Left ventricle myocardium superior (tissue), 1 donor: ENCODE results near the gene WDR31. TPM values are rescaled to one million over a fixed set of nuclear protein-coding genes. Genes with fewer than 3 reads are reported as not detected.

Experiments
- ATAC-seq: fragments of 200-7000 bp; cut with Tn5 transposase; one replicate; pipeline ENCODE4 v1.9.1; 2020; ENCODE audit warnings: mild to moderate bottlenecking, moderate library complexity
- DNase-seq: peaks from one replicate; pipeline ENCODE4 v3.0.0-alpha.2; 2020
- intact Hi-C: fragments of 100-400 bp; cut with micrococcal nuclease; formaldehyde crosslinking; loops from one replicate; pipeline ENCODE4 v1.11.0; 2022
- total RNA-seq: library from RNA; stranded (reverse); fragmentation: NEBNext Ultra II Directional; extraction: Animal tissue kit (Norgen Biotek cat#: 25700); gene quantifications from one replicate; pipeline ENCODE4 v1.2.1, GENCODE V29; 2021
- donor health status: DM: no; HTN: yes; CAD: no; lungs with severe emphysema.

WDR31 gene
- total RNA-seq, 1 donor from 2014 or later = 12.9 TPM

DNA sequence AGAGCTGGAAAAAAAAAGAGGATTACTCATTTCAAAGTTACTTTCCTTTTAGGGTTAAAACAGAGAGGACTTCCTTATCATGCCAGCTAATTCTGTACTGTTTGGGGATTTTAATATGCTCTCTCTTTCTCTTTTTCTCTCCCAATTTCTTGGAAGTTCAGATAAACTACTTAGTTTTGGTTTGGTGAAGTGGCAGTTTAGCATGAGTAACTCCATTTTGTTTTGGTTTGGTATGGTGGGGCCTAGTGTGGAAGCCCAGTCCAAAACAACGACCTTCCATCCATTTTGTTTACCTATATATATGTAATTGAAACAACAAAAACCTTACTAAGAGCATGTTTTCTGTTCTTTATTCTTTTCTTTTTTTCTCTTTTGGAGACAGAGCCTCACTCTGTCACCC, 5.6 kb upstream of the WDR31 start:
- intact Hi-C loops = no loop called here
- ATAC-seq = no peak

DNA sequence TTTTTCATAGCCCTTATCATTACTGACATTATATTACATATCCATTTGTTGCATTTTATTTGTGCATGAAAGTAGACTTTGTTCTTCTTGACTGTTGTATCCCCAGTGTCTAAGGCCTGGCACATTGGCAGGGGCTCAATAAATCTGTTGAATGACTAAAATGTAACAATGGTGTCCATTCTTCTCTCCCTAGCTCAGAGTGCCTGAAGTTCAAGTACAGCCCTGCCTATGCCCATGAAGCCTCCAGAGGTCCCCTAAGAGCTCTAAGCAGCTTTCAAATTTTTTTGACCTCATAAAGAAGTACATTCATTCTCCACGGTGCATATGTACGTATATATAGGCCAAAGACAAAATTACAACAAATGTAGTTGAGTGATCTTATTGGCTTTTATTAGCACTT, 5.1 kb upstream of the WDR31 start:
- intact Hi-C loops = no loop called here

More for the DNA sequence above, 5.6 kb upstream of the WDR31 start:
- DNase-seq = no peak

DNA sequence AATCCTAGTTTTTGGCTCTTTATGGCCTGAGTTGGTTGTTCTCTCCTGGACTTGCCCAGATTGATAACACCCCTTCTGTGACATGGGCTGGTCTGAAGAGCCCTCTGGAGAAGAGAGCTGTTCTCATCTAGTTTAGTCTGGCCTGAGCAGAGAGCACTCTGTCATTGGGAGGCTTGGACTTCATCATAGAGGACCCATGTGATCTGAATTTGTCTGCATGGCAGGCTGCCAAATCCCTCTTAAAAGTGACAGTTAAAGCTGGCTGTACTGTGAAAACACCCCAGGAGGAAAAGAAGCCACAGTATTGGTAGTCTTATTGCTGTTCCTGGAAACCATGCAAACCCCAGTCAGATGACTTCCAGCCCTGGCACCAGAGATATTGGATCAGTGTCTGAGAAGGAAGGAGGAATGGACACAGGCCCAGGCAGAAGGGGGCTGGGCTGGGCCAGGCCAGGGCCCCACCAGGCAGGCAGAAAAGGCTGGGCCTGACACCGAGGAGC, 3.7 kb upstream of the WDR31 start:
- peak; percentile 73 for DNase-seq
- ATAC-seq = peak; percentile 84
- intact Hi-C loops = no loop called here

More for the DNA sequence above, 5.1 kb upstream of the WDR31 start:
- ATAC-seq = no peak
- no peak for DNase-seq

DNA sequence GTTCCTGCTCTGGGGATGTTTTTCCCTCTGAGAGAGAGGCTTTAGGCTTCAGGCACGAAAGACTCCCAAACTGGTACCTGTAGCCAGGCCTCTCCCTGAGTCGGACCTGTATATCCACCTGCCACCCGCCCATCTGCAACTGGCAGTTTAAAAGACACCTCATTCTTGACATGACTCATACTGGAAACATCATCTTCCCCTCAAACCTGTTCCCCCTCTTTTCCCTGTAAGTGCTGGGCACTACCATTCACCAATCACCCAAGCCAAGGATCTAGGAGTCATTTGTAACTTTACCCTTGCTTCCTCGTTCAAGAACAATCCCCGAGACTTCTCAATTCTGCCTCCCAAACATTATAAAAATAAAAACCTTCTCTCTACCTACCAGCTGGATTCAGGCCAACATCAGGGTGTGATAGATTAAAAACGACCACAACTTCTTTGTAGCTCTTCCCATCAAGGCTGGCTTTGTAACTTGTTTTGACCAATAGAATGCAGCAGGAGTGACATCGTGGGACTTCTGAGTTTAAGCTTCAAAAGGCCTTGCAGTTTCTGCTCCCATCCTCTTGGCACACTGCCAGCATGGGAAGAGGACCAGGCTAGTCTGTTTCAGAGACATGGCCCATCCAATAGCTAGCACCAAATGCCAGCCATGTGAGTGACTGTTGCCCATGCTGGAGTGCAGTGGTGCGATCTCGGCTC, 1.8 kb upstream of the WDR31 start:
- intact Hi-C loops = no loop called here
- no peak for ATAC-seq
- no peak for DNase-seq

DNA sequence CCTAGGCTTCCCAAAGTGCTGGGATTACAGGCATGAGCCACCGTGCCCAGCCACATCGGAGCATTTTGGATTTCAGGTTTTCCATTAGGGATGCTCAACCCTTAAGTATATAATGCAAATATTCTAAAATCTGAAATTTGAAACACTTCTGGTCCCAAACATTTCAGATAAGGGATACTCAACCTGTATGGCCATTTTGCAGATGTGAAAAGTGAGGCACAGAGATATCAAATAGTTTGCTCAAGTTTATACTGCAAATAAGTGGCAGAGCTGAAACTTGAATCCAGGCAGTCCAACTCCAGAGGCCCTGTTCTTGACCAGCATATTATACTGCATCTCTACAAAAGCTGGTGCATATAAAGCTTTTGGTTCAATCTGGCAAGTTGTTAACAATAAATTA, 2.4 kb downstream of the WDR31 start:
- intact Hi-C loops = no loop called here
- ATAC-seq = no peak
- no peak for DNase-seq

DNA sequence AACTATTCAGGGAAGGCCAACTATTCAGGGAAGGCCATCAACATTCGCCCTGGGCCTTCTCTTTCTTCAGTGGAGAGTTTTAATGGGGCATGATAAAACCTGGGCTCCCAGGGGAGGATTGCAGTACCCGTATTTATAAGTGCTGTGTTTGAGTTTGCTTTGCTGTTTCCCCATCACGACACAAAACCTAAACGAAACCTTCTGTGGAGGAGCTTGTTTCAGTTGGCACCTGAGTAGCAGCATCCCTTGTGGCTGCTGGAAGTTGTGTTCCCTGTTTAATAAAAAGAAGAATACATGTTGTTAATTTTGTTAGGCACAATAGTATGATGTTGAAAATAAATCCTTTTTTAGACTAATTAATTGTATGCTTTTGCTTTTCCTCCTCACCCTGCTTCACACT, 8.3 kb downstream of the WDR31 start:
- DNase-seq (no peak), ATAC-seq (no peak)
- intact Hi-C loops = no loop called here

DNA sequence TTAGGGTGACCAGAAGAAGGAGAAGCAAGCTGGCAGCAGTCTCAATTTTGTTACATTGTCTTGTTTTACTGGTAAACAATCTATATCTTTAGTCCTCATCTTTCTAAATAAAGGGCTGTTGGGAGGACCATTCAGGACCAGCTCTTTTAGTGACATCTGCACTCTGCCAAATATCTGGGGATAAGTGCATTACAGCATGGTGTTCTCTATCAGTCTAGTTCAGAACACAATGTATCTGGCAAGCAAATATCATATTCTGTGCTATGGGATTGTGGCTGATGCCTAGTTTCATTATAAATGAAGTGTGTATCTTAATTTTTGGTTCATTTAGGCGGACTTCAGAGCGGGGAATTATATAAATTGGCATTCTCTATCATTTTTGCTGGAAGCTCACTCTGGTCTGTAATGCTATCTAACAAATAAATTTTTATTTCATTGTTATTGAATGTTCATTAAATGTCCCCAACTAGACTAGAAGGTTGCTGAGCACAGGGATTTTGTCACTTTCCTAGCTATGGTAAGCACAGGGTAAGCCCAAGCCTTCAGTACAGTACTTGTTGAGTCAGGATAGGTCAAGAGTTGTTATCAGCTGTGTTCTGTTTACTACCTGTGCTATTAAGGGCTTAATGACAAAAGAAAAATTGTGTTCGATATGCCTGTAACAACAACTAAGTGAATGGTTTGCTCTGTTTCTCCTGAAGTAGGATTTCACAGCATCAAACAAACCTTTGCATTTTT, 11.9 kb downstream of the WDR31 start:
- ATAC-seq (peak; percentile 96), DNase-seq (no peak)
- intact Hi-C loops = no loop called here

DNA sequence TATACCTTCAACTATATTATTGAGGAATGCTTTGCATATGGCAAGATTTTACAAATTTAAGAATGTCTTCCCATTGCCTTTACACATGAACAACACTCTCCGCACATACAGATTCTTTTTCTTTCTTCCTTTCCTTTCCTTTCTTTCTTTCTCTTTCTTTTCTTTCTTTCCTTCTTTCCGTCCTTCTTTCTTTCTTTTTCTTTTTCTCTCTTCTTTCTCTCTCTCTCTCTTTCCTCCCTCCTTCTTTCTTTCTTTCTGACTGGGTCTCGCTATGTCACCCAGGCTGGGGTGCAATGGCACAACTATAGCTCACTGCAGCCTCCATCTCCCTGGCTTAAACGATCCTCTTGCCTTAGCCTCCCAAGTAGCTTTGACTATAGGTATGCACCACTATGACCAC, 13.8 kb downstream of the WDR31 start:
- ATAC-seq = no peak
- no peak for DNase-seq
- intact Hi-C loops = no loop called here

DNA sequence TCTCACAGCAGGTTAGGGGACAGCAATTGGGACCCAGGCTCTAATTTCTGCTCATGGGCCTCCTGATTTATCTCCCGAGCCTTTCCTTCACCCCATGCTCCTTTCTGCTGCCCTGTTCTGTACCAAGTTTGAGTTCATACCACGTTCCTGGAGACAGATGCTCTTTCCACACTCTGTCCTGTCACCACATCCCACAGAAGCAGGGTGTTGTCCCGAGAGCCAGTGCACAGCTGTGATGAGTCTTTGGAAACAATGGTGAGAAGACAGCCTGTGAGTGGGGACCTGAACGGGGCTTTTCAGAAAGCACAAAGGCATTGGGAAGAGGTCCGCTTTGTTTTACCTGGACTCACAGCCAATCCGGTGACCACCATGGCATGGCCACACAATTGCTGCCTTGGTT, 17.4 kb downstream of the WDR31 start:
- ATAC-seq (no peak), DNase-seq (no peak)
- intact Hi-C loops = no loop called here

DNA sequence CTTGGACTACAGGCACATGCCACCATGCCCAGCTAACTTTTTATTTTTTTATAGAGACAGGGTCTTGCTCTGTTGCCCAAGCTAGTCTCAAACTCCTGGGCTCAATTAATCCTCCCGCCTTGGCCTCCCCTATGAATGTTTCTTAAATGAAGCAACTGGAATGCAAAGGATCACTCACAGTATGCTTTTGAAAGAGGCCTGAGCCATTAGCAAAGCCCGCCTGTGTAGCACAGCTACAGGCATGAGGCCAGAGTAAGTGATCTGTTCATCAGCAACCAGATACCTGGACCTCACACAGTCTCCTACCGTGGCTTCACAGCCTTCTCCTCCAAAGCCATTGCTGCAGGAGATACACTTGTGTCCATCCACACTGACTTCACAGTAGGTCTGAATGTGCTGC, 20.0 kb downstream of the WDR31 start:
- ATAC-seq (no peak), DNase-seq (no peak)
- intact Hi-C loops = no loop called here

DNA sequence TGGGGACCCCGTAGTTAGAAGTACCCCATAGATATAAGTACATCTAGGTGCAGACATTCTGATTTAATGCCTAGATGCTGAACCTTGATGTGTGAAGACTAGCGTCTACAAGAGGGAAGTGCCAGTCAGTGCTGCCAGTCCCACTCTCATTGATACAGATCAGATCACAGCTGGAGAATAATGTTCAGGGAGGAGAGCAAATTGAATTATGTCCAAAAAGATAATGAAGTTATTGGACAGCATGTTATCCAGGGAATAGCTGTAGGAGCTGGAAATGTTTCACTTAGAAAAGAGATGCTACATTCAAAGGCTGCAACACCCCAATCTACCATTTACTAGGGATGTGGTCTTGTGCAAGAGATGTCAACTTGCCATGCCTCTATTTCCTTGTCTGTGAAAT, 21.0 kb downstream of the WDR31 start:
- DNase-seq = no peak
- ATAC-seq = no peak
- intact Hi-C loops = no loop called here

DNA sequence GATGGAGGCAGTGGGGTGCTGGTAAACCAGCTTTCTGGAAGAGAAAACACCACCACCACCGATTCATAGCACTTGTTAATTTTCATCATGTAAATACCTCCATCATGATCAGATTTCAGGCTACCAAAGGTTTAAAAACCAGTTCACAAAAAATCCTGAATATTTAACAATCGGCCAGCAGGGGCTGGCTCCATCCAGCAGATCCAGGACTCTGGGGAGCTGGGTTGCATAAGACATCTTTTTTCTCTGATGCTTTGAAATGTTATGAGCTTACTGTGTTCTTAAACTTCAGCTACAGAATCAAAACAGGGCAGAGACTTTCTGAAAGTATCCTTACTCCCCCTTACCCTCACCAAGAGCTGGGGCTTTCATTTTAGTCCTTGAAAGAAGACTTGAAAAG, 22.3 kb downstream of the WDR31 start:
- intact Hi-C loops = no loop called here
- no peak for DNase-seq
- no peak for ATAC-seq

DNA sequence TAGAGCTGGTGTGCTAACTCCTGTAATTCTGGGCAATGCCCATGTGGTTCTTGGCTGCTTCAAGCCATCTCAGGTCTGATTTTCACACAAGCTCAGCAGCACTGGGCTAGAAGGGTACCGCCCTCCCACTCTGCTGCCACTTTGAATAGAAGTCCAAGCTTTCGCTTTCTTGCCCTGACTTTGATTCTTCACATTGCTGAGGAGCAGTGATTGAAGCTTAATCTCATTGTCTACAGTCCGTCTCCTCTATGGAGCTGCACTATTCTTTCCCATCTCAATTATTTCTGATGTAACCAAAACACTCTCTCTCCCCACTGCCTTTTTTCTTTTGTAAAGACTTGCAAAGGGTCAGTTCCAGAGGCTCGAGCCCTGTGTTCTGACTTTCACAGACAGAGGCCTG, 24.0 kb downstream of the WDR31 start:
- ATAC-seq (no peak), DNase-seq (no peak)
- intact Hi-C loops = no loop called here

DNA sequence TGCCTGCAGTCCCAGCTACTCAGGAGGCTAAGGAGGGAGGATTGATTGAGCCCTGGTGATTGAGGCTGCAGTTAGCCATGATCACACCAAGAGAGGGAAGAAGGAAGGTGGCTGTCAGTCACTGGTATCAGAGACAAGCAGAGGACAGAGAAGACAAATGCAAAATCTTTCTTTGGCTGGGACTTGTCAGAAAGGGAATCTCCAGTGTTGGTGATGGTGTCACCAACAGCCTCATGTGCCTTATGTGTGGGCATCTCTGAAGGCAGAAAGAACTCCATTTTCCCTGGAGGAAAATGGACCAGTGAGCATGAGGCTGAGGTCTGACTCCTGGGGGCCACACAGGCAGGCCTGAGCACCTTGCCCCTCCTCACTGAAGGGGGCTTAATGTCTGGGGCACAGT, 24.8 kb downstream of the WDR31 start:
- no peak for ATAC-seq
- DNase-seq = no peak
- intact Hi-C loops = no loop called here

DNA sequence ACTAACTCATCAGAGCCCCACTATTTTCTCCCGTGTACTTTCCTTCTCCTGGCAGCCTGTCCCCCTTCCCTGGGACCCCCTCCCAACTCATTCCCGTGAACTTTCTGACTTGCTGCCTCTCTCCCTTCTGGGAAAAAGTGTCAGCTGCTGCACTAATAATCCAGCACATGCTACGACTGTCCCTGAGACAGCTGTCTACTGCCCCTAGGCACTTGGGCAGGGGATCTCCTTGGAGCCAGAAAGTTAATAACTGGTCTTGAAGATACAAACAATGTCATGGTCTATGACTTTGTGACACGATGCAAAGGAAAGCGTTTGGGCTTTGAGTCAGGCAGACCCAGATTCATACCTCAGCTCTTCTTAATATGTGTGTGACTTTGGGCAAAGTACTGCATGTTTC, 26.8 kb downstream of the WDR31 start:
- ATAC-seq (no peak), DNase-seq (no peak)
- intact Hi-C loops = no loop called here

DNA sequence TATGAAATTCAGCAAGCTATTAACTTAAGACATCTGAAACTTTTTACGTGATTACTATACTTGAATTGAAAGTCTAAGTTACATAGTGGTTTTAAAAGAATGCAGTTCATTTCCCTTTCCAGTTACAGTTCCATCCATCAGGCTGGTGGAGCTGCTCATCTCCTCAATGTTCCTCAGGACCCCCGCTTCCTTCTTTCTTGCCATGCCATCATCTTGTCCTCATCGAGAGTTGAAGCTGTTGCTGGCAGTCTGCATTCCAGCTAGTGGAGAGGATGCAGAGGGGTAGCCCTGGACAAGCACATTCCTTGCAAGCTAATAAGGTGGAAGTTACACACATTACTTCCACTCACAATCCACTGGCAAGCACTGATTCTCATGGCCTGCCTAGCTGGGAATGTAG, 28.1 kb downstream of the WDR31 start:
- intact Hi-C loops = no loop called here
- DNase-seq = no peak
- no peak for ATAC-seq

DNA sequence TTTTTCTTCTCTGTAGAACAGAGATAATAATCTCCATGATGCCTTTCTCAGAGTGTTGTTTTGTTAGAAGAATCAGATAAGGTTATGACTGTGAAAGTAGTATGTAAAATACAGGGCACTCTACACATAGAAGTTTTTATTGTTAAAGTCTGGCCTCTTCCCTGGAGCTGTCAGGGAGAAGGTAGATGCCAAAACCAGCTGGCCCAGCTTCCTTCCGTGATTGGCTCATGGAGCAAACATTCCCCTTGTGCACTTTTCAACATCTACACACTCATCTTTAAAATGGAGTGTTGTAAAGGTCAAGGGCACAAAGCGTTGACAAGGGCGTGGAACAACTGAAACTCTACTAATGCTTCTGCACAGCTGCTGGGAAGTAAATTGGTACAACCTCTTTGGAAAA, 29.5 kb downstream of the WDR31 start:
- intact Hi-C loops = no loop called here
- ATAC-seq (peak; percentile 80), DNase-seq (no peak)

DNA sequence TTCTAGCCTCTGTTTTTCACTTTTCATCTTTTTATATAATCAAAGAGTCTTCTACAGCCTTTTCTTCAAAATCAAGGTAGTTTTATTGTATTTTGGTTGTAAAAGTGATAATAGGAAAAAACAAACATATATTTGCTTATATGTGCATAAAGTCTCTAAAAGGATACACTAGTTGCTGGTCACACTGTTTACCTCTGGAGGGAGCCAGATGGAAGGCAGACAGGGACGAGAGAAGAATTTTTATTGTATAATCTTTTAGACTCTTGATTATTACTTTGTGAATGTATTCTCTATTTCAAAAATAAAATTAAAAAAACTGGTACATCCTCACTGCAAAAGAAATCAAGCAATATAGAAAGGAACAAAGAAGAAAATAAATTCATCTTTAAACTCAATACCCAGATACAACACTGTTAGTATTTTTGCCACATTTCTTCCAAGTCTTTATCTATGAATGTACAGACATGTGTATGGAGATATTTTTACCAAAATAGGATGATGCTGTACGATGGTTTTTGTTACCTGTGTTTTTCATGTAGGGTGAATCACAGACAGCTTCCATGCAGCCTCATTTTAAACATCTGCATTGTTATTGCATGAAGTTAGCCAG, 30.8 kb downstream of the WDR31 start:
- no peak for DNase-seq
- peak; percentile 67 for ATAC-seq
- intact Hi-C loops = no loop called here

DNA sequence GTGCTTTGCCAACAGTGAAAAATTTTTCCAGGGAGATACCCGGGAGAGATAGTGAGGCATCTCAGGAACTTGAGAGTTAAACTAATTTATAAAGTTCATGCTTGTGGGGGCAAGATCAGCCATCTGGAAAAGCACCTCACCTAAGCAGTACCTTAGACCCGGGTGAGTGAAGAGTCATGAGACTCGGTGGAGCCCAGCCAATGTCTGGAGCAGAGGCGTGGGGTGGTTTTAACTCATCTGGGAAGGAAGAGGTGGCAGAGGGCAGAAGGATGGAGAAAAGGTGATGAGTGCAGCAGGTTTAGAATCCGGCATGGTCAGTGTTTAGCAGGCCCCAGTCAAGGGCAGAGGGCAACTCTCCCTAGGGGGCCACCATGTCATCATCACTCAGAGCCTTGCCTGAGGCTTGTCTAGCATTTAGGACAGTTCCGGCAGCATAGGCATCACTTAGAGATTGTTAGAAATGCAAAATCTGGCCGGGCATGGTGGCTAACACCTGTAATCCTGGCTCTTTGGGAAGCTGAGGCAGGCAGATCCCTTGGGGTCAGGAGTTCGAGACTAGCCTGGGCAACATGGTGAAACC, 32.6 kb downstream of the WDR31 start:
- ATAC-seq (no peak), DNase-seq (no peak)
- intact Hi-C loops = no loop called here

DNA sequence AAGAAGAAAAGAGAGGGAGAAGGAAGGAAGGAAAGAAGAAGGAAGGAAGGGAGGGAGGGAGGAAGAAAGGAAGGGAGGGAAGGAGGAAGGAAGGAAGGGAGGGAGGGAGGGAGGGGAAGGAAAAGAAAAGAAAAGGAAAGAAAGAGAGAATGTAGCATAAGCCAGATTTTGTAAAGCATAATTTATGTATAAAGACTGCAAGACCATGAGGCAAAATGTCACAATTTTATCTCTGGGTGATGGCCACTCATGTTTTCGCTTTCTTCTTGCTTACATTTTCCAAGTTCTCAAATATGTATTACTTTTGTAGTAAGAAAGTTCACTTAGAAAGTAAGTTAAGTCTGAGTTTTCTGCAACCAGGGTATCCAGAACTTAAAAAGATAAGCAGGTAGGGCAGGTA, 33.5 kb downstream of the WDR31 start:
- DNase-seq = no peak
- intact Hi-C loops = no loop called here
- no peak for ATAC-seq
